ENCODE data around the gene KRR1.

DNA sequence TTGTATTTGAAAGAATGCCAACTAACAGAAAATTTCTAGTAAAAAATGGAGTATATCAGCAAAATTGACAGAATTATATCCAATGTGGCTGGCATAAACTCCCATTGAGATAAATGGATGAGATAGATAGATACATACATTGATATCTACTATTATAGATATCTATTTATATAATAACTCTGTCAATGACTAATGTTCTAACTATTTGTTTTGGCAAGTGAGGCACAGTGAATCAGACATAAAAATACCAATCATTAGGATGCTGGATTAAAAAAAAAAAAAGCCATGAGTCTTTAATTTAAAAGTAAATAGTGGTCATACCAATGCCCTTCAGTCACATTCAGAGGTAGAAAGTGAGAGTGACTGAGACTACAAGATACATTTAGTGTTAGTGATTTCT is 64.6 kb downstream of the KRR1 start:
- TF ChIP-seq, protein P1, sequence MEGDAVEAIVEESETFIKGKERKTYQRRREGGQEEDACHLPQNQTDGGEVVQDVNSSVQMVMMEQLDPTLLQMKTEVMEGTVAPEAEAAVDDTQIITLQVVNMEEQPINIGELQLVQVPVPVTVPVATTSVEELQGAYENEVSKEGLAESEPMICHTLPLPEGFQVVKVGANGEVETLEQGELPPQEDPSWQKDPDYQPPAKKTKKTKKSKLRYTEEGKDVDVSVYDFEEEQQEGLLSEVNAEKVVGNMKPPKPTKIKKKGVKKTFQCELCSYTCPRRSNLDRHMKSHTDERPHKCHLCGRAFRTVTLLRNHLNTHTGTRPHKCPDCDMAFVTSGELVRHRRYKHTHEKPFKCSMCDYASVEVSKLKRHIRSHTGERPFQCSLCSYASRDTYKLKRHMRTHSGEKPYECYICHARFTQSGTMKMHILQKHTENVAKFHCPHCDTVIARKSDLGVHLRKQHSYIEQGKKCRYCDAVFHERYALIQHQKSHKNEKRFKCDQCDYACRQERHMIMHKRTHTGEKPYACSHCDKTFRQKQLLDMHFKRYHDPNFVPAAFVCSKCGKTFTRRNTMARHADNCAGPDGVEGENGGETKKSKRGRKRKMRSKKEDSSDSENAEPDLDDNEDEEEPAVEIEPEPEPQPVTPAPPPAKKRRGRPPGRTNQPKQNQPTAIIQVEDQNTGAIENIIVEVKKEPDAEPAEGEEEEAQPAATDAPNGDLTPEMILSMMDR (tag by site-specific recombination; IDR thresholded peaks at IDR 0.05): no peak
- TF ChIP-seq ZNF521 (tag by site-specific recombination; IDR thresholded peaks at IDR 0.05) (no peak), ZNF558 (tag by site-specific recombination; IDR thresholded peaks at IDR 0.05) (no peak), ZNF785 (tag by site-specific recombination; IDR thresholded peaks at IDR 0.05) (no peak), BCL11A (tag by site-specific recombination; IDR thresholded peaks at IDR 0.05; ENCODE audit: low read depth) (no peak)
- TF ChIP-seq, protein P2, sequence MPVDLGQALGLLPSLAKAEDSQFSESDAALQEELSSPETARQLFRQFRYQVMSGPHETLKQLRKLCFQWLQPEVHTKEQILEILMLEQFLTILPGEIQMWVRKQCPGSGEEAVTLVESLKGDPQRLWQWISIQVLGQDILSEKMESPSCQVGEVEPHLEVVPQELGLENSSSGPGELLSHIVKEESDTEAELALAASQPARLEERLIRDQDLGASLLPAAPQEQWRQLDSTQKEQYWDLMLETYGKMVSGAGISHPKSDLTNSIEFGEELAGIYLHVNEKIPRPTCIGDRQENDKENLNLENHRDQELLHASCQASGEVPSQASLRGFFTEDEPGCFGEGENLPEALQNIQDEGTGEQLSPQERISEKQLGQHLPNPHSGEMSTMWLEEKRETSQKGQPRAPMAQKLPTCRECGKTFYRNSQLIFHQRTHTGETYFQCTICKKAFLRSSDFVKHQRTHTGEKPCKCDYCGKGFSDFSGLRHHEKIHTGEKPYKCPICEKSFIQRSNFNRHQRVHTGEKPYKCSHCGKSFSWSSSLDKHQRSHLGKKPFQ (tag by site-specific recombination; IDR thresholded peaks at IDR 0.05): no peak
- TF ChIP-seq, protein P3, sequence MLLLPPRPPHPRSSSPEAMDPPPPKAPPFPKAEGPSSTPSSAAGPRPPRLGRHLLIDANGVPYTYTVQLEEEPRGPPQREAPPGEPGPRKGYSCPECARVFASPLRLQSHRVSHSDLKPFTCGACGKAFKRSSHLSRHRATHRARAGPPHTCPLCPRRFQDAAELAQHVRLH (tag by site-specific recombination; IDR thresholded peaks at IDR 0.05): no peak
